HCT116 (cell line): Measurements from ENCODE around the gene KSR2. TPM values are rescaled to one million over a fixed set of nuclear protein-coding genes. Genes with fewer than 3 reads are reported as not detected.

Experiments used
- ATAC-seq: fragments of 200-7000 bp; cut with Tn5 transposase; 2 replicates; pipeline ENCODE4 v1.9.1; 2020; ENCODE audit warnings: mild to moderate bottlenecking, moderate library complexity
- BruUV-seq: library from RNA; stranded (reverse); fragments of 400-500 nt; replicated peaks from 2 replicates; lab custom pipeline; 2021; lab: Mats Ljungman, UMichigan
- CTCF ChIA-PET: fragments of 300-600 bp; sonication (Branson Sonifier 250); formaldehyde crosslinking; loops from one replicate; lab custom pipeline; 2021; ENCODE audit warnings: antibody characterized with exemption; lab: Charles Lee
- POLR2A ChIA-PET: fragments of 300-600, 350-600 bp; sonication (Branson Sonifier 250); formaldehyde crosslinking; loops from one replicate; lab custom pipeline; 2021; ENCODE audit warnings: antibody characterized with exemption; lab: Charles Lee
- RAD21 ChIA-PET, 2 experiments: fragments of 300-600 bp; sonication (Branson Sonifier 250); formaldehyde crosslinking; loops; one replicate each; lab custom pipeline; 2023; ENCODE audit warnings: low total read pairs in 2 of 2; ENCODE audit not compliant: uncharacterized antibody in 2 of 2, unreplicated experiment in 2 of 2, low non-redundant PET in 1 of 2; lab: Charles Lee
- DNase-seq: peaks from one replicate; pipeline ENCODE4 v3.0.0-alpha.2; 2010; ENCODE audit warnings: low read depth, low spot score
- H2AFZ ChIP-seq: fragments of 200-600 bp; shearing (Covaris generic), sonication (generic); 2 replicates; pipeline ENCODE4 v1.6.1; 2017; ENCODE audit warnings: low read depth, mixed run types, mixed read lengths, antibody characterized with exemption, low read length; ENCODE audit not compliant: poor library complexity, severe bottlenecking
- H3K27ac ChIP-seq: 2 replicates; pipeline ENCODE4 v1.5.1; 2012; ENCODE audit warnings: low read depth, low read length
- H3K27me3 ChIP-seq: fragments of 200-600 bp; sonication (generic); 2 replicates; pipeline ENCODE4 v1.6.1; 2016; ENCODE audit warnings: mixed run types, low read length, mixed read lengths; ENCODE audit not compliant: insufficient read depth
- H3K36me3 ChIP-seq, 2 experiments: fragments of 200-500 bp in 1 of 2; fragments of 200-600 bp in 1 of 2; sonication (Bioruptor generic) in 1 of 2; sonication (generic) in 1 of 2; 2 replicates each; pipeline versions ENCODE4 v1.5.1 to v1.6.1; 2014 to 2016; ENCODE audit warnings: low read length in 2 of 2, inconsistent platforms in 1 of 2, mixed read lengths in 1 of 2, mixed run types in 1 of 2; ENCODE audit not compliant: insufficient read depth in 2 of 2, control insufficient read depth in 1 of 2
- H3K4me1 ChIP-seq, 2 experiments: fragments of 200-600 bp in 1 of 2; sonication (generic) in 1 of 2; 2 replicates each; pipeline versions ENCODE4 v1.5.1 to v1.6.1; 2012 to 2017; ENCODE audit warnings: low read length in 2 of 2, inconsistent platforms in 1 of 2, mild to moderate bottlenecking in 1 of 2, mixed read lengths in 1 of 2, mixed run types in 1 of 2, moderate library complexity in 1 of 2; ENCODE audit not compliant: insufficient read depth in 2 of 2, control insufficient read depth in 1 of 2
- H3K4me2 ChIP-seq: fragments of 200-600 bp; sonication (generic); 2 replicates; pipeline ENCODE4 v1.6.1; 2017; ENCODE audit warnings: mixed run types, low read length, mixed read lengths
- H3K4me3 ChIP-seq, 2 experiments: fragments of 200-600 bp in 1 of 2; sonication (generic) in 1 of 2; replicated peaks in 1 of 2; 2 replicates each; pipeline ENCODE4 v1.5.1; 2011 to 2016; ENCODE audit warnings: low read length in 2 of 2, control low read depth in 1 of 2, low read depth in 1 of 2, mild to moderate bottlenecking in 1 of 2, mixed read lengths in 1 of 2, mixed run types in 1 of 2
- H3K79me2 ChIP-seq: fragments of 200-600 bp; sonication (generic); 2 replicates; pipeline ENCODE4 v1.6.1; 2017; ENCODE audit warnings: mild to moderate bottlenecking, mixed run types, low read length, moderate library complexity, mixed read lengths; ENCODE audit not compliant: insufficient read depth
- H3K9ac ChIP-seq: fragments of 200-600 bp; sonication (generic); 2 replicates; pipeline ENCODE4 v1.6.1; 2016; ENCODE audit warnings: low read length, mixed read lengths
- H3K9me2 ChIP-seq: fragments of 200-600 bp; sonication (generic), shearing (Covaris generic); 2 replicates; pipeline ENCODE4 v1.6.1; 2017; ENCODE audit warnings: mixed run types, mild to moderate bottlenecking, moderate library complexity; ENCODE audit not compliant: insufficient read depth
- H3K9me3 ChIP-seq, 2 experiments: fragments of 200-500 bp in 1 of 2; fragments of 200-600 bp in 1 of 2; sonication (Bioruptor generic) in 1 of 2; sonication (generic) in 1 of 2; 2 replicates each; pipeline ENCODE4 v1.6.1; 2014 to 2017; ENCODE audit warnings: low read length in 2 of 2, mixed read lengths in 2 of 2, inconsistent platforms in 1 of 2, low read depth in 1 of 2, mild to moderate bottlenecking in 1 of 2, mixed run types in 1 of 2, moderate library complexity in 1 of 2; ENCODE audit not compliant: control insufficient read depth in 1 of 2, insufficient read depth in 1 of 2
- H4K20me1 ChIP-seq: fragments of 200-600 bp; sonication (generic), shearing (Covaris generic); 2 replicates; pipeline ENCODE4 v1.6.1; 2017; ENCODE audit warnings: mixed run types, mild to moderate bottlenecking, moderate library complexity; ENCODE audit not compliant: insufficient read depth
- ATF3 ChIP-seq: IDR thresholded peaks from 2 replicates; pipeline ENCODE4 v1.6.1; 2012
- CBX3 ChIP-seq: IDR thresholded peaks from 2 replicates; pipeline ENCODE4 v1.6.1; 2012; ENCODE audit warnings: low read depth
- CEBPB ChIP-seq: IDR thresholded peaks from 2 replicates; pipeline ENCODE4 v1.6.1; 2012; ENCODE audit warnings: low read depth
- CTCF ChIP-seq, 3 experiments: fragments of 200-600 bp in 1 of 3; sonication (generic) in 1 of 3; IDR thresholded peaks in 2 of 3; conservative IDR thresholded peaks in 1 of 3; 2 replicates each; pipeline ENCODE4 v1.5.1; 2012 to 2017; ENCODE audit warnings: low read depth in 2 of 3, low read length in 2 of 3, antibody characterized with exemption in 1 of 3, borderline replicate concordance in 1 of 3, control low read depth in 1 of 3, mild to moderate bottlenecking in 1 of 3, mixed read lengths in 1 of 3, mixed run types in 1 of 3, moderate library complexity in 1 of 3; ENCODE audit not compliant: insufficient read depth in 1 of 3
- EGR1 ChIP-seq: IDR thresholded peaks from 2 replicates; pipeline ENCODE4 v1.6.1; 2012; ENCODE audit warnings: low read depth
- ELF1 ChIP-seq: IDR thresholded peaks from 2 replicates; pipeline ENCODE4 v1.6.1; 2012; ENCODE audit warnings: low read depth, borderline replicate concordance
- EZH2 ChIP-seq: fragments of 200-600 bp; sonication (generic); IDR thresholded peaks from 2 replicates; pipeline ENCODE4 v1.6.1; 2017; ENCODE audit warnings: antibody characterized with exemption, mixed run types
- EZH2phosphoT487 ChIP-seq: fragments of 200-600 bp; IDR thresholded peaks from 2 replicates; pipeline ENCODE4 v1.6.1; 2018; ENCODE audit warnings: antibody characterized with exemption, borderline replicate concordance
- JUND ChIP-seq: IDR thresholded peaks from 2 replicates; pipeline ENCODE4 v1.6.1; 2012
- MAX ChIP-seq: IDR thresholded peaks from 2 replicates; pipeline ENCODE4 v1.6.1; 2012
- POLR2A ChIP-seq: IDR thresholded peaks from 2 replicates; pipeline ENCODE4 v1.7.0; 2011; ENCODE audit warnings: borderline replicate concordance; ENCODE audit not compliant: insufficient read depth, insufficient read length; ENCODE audit errors: extremely low read depth
- RAD21 ChIP-seq: IDR thresholded peaks from 2 replicates; pipeline ENCODE4 v1.6.1; 2012; ENCODE audit warnings: low read depth, mild to moderate bottlenecking
- REST ChIP-seq: IDR thresholded peaks from 2 replicates; pipeline ENCODE4 v1.6.1; 2012; ENCODE audit warnings: low read depth
- SIN3A ChIP-seq: IDR thresholded peaks from 2 replicates; pipeline ENCODE4 v1.6.1; 2012; ENCODE audit warnings: low read depth
- SP1 ChIP-seq: IDR thresholded peaks from 2 replicates; pipeline ENCODE4 v1.6.1; 2012; ENCODE audit warnings: low read depth
- SRF ChIP-seq: IDR thresholded peaks from 2 replicates; pipeline ENCODE4 v1.6.1; 2012; ENCODE audit warnings: low read depth
- TCF7L2 ChIP-seq: IDR thresholded peaks from 2 replicates; pipeline ENCODE4 v1.7.0; 2011; ENCODE audit warnings: borderline replicate concordance, inconsistent platforms; ENCODE audit not compliant: insufficient read depth, insufficient read length; ENCODE audit errors: extremely low read depth
- ZBTB33 ChIP-seq: IDR thresholded peaks from 2 replicates; pipeline ENCODE4 v1.6.1; 2011; ENCODE audit warnings: mild to moderate bottlenecking, low read length, moderate library complexity; ENCODE audit not compliant: insufficient replicate concordance; ENCODE audit errors: extremely low read depth
- ZFX ChIP-seq: fragments of 450-650 bp; IDR thresholded peaks from 2 replicates; pipeline ENCODE4 v1.6.1; 2017
- ZNF274 ChIP-seq: fragments of 200-500 bp; sonication (Bioruptor generic); IDR thresholded peaks from 2 replicates; pipeline ENCODE4 v1.6.1; 2014; ENCODE audit warnings: mild to moderate bottlenecking, low read depth, low read length, inconsistent platforms
- intact Hi-C: fragments of 100-400 bp; cut with micrococcal nuclease; formaldehyde crosslinking; loops from 2 replicates; pipeline ENCODE4 v1.10.0; 2022
- total RNA-seq: library from RNA; stranded (reverse); gene quantifications from one replicate; pipeline ENCODE4 v1.2.1, GENCODE V29; 2021; ENCODE audit not compliant: unreplicated experiment

KSR2 gene
- total RNA-seq, 1 experiment from 2014 or later: 10.1 TPM

GRCh38 chr12:117724543-117724942 is 244.2 kb downstream of the KSR2 start:
- Histone ChIP-seq H3K27ac (no peak overlapping the region), H3K27me3 (no peaks in the 10 kb centered on the region), H3K9me2 (no peaks in the 10 kb centered on the region), H3K4me2 (no peak overlapping the region), H3K79me2 (no peaks in the 10 kb centered on the region), H3K4me3 (no peak overlapping the region), H3K9me3 (no peaks in the 10 kb centered on the region), H3K36me3 (no peaks in the 10 kb centered on the region), H3K9ac (no peak overlapping the region), H3K4me1 (no peaks in the 10 kb centered on the region), H2AFZ (no peak overlapping the region), H4K20me1 (no peaks in the 10 kb centered on the region)
- no peak for DNase-seq
- BruUV-seq: no TSS peak
- no peak for ATAC-seq
- ChIA-PET CTCF (no interaction called here), RAD21 (no interaction called here), POLR2A (no interaction called here)
- intact Hi-C loops: no loop called here
- TF ChIP-seq ZNF274 (no peak), MAX (no peak), ATF3 (no peak), ZBTB33 (no peak), CBX3 (no peak), POLR2A (no peak), CTCF (IDR thresholded peaks at IDR 0.05 in 2 of 3, conservative IDR thresholded peaks at IDR 0.05 in 1 of 3; ENCODE audit: borderline replicate concordance in 1 of 3, insufficient read depth in 1 of 3, low read depth in 2 of 3, low read length in 2 of 3) (no peak), ELF1 (no peak), EZH2phosphoT487 (no peak), CEBPB (no peak), TCF7L2 (no peak), REST (no peak), ZFX (no peak), SP1 (no peak), EGR1 (no peak), SRF (no peak), RAD21 (no peak), SIN3A (no peak), EZH2 (no peak), JUND (no peak)
